ENCODE results near the gene ESYT1. TPM values are rescaled to one million over a fixed set of nuclear protein-coding genes. Genes with fewer than 3 reads are reported as not detected.

The ESYT1 gene
- total RNA-seq, 2 experiments from 2014 or later = 142 to 146 TPM

- peaks cover 35% of the 10 kb centered on the region for H3K4me1 Mint-ChIP-seq (ENCODE audit: low read depth)
- intact Hi-C loops (cut with micrococcal nuclease) = loop anchor here (1.0 to 2.0 kb wide), 2 partner anchors 38 to 143 kb away; partner anchors contain the start of gene MYL6B
These were observed 62.0 kb downstream of the ESYT1 start for GRCh38 chr12:56189918-56190694.

GRCh38 chr12:56190695-56191155, 62.7 kb downstream of the ESYT1 start:
- Mint-ChIP-seq H3K36me3 (peaks cover 11% of the 10 kb centered on the region), H3K4me3 (peak overlapping the region; percentile 86), H3K27ac (peak overlapping the region; percentile 95), H3K9me3 (no peaks in the 10 kb centered on the region), H3K27me3 (no peaks in the 10 kb centered on the region), H3K4me1 (ENCODE audit: low read depth) (peaks cover 34% of the 10 kb centered on the region)
- POLR2A ChIA-PET = interaction anchor here (1.8 to 4.4 kb wide), 5 partner anchors 31 to 72 kb away, joined by 5 to 54 read pairs (median 17); partner anchors contain the start of genes ESYT1, MYL6, RNF41 and RPL41
- intact Hi-C loops (cut with micrococcal nuclease) = no loop called here
- CTCF ChIA-PET = interaction anchor here (1.2 to 6.3 kb wide), 10 partner anchors 15 to 307 kb away, joined by 3 to 168 read pairs (median 11); partner anchors contain the start of genes ESYT1, RNF41, RPL41 and ZC3H10
- DNase-seq = no peak

More at GRCh38 chr12:56189918-56190694, 62.0 kb downstream of the ESYT1 start:
- CTCF ChIA-PET = interaction anchor here (0.7 to 6.3 kb wide), 41 partner anchors 10 to 451 kb away, joined by 3 to 168 read pairs (median 6); partner anchors contain the start of genes ANKRD52, COQ10A, ESYT1 and MYL6
- Mint-ChIP-seq H3K27me3 (no peaks in the 10 kb centered on the region), H3K36me3 (peaks cover 12% of the 10 kb centered on the region), H3K9me3 (no peaks in the 10 kb centered on the region), H3K4me3 (peak overlapping the region; percentile 86), H3K27ac (peak overlapping the region; percentile 95)
- POLR2A ChIA-PET = interaction anchor here (0.6 to 4.4 kb wide), 16 partner anchors 13 to 148 kb away, joined by 3 to 54 read pairs (median 5); partner anchors contain the start of genes CS, ESYT1, IL23A and MYL6
- peak; percentile 91 for DNase-seq

GRCh38 chr12:56192582-56192981, 64.5 kb downstream of the ESYT1 start:
- Mint-ChIP-seq H3K4me1 (ENCODE audit: low read depth) (peaks cover 23% of the 10 kb centered on the region), H3K9me3 (no peaks in the 10 kb centered on the region), H3K36me3 (peaks cover 6% of the 10 kb centered on the region), H3K4me3 (no peak overlapping the region), H3K27ac (no peak overlapping the region), H3K27me3 (no peaks in the 10 kb centered on the region)
- ChIA-PET CTCF (interaction anchor here (0.6 to 6.3 kb wide), 14 partner anchors 14 to 311 kb away, joined by 3 to 168 read pairs (median 4); partner anchors contain the start of genes ESYT1, RNF41, RPL41 and ZC3H10), POLR2A (no interaction called here)
- intact Hi-C loops (cut with micrococcal nuclease) = loop anchor here (2.0 kb wide), 2 partner anchors 74 to 108 kb away; partner anchors contain the start of genes COQ10A and CS
- DNase-seq = no peak

- peak; percentile 81 for DNase-seq
- intact Hi-C loops (cut with micrococcal nuclease) = loop anchor here (1.0 to 2.0 kb wide), 6 partner anchors 31 to 275 kb away; partner anchors contain the start of genes ANKRD52, COQ10A, CS and NABP2
- Mint-ChIP-seq H3K27ac (peak overlapping the region; percentile 58), H3K4me3 (no peak overlapping the region), H3K4me1 (ENCODE audit: low read depth) (peaks cover 17% of the 10 kb centered on the region), H3K27me3 (no peaks in the 10 kb centered on the region), H3K36me3 (peaks cover 5% of the 10 kb centered on the region), H3K9me3 (no peaks in the 10 kb centered on the region)
- POLR2A ChIA-PET = no interaction called here
- CTCF ChIA-PET = interaction anchor here (0.6 to 6.3 kb wide), 8 partner anchors 29 to 311 kb away, joined by 3 to 168 read pairs (median 4); partner anchors contain the start of genes ESYT1, RNF41, RPL41 and ZC3H10
These were observed 65.0 kb downstream of the ESYT1 start for GRCh38 chr12:56193025-56193578.

Other genes with a start within 250 kb of the ESYT1 start
- 10 to 100 TPM; 31.6 to 33.0 TPM for gene PYM1, start 200.4 kb upstream of the ESYT1 start, total RNA-seq
- gene DGKA, start 197.1 kb upstream of the ESYT1 start, total RNA-seq = 100 to 1,000 TPM; 348 to 383 TPM
- 1 to 10 TPM in 1 of 2 experiments, under 1 TPM in 1; 0.94 to 1.5 TPM for gene PMEL, start 162.2 kb upstream of the ESYT1 start, total RNA-seq
- gene CDK2, start 161.4 kb upstream of the ESYT1 start, total RNA-seq = 100 to 1,000 TPM; 121 to 127 TPM
- 10 to 100 TPM; 44.8 to 46.4 TPM for gene RAB5B, start 154.2 kb upstream of the ESYT1 start, total RNA-seq
- gene SUOX, start 131.0 kb upstream of the ESYT1 start, total RNA-seq = 1 to 10 TPM; 2.4 to 2.7 TPM
- 10 to 100 TPM; 14.4 to 15.1 TPM for gene IKZF4, start 107.2 kb upstream of the ESYT1 start, total RNA-seq
- 10 to 100 TPM; 28.1 to 40.7 TPM for gene RPS26, start 86.3 kb upstream of the ESYT1 start, total RNA-seq
- gene ERBB3, start 48.1 kb upstream of the ESYT1 start, total RNA-seq = under 1 TPM; 0.82 to 0.86 TPM
- 100 to 1,000 TPM; 399 to 410 TPM for gene PA2G4, start 23.7 kb upstream of the ESYT1 start, total RNA-seq
- gene RPL41, start 11.6 kb upstream of the ESYT1 start, total RNA-seq = 1,000 to 10,000 TPM; 5,210 to 5,251 TPM
- gene ZC3H10, start 10.0 kb upstream of the ESYT1 start, total RNA-seq = 1 to 10 TPM; 5.1 to 7.2 TPM
- 10 to 100 TPM; 63.8 to 70.8 TPM for gene MYL6B, start 24.3 kb downstream of the ESYT1 start, total RNA-seq
- gene MYL6, start 30.1 kb downstream of the ESYT1 start, total RNA-seq = 1,000 to 10,000 TPM; 1,196 to 1,215 TPM
- gene SMARCC2, start 61.2 kb downstream of the ESYT1 start, total RNA-seq = 100 to 1,000 TPM in 1 of 2 experiments, 10 to 100 TPM in 1; 96.4 to 103 TPM
- gene RNF41, start 93.7 kb downstream of the ESYT1 start, total RNA-seq = 10 to 100 TPM; 28.2 to 31.2 TPM
- 10 to 100 TPM; 62.0 to 62.2 TPM for gene NABP2, start 96.1 kb downstream of the ESYT1 start, total RNA-seq
- gene SLC39A5, start 101.8 kb downstream of the ESYT1 start, total RNA-seq = 1 to 10 TPM in 1 of 2 experiments, under 1 TPM in 1; 0.59 to 1.7 TPM
- gene ANKRD52, start 130.1 kb downstream of the ESYT1 start, total RNA-seq = 10 to 100 TPM; 34.1 to 37.0 TPM
- gene COQ10A, start 138.7 kb downstream of the ESYT1 start, total RNA-seq = 1 to 10 TPM; 6.3 to 7.0 TPM
- gene CS, start 172.1 kb downstream of the ESYT1 start, total RNA-seq = 100 to 1,000 TPM; 304 to 309 TPM
- gene CNPY2, start 187.7 kb downstream of the ESYT1 start, total RNA-seq = 10 to 100 TPM; 74.7 to 91.6 TPM
- gene PAN2, start 205.7 kb downstream of the ESYT1 start, total RNA-seq = 10 to 100 TPM; 49.0 to 51.2 TPM
- 10 to 100 TPM; 47.6 to 48.5 TPM for gene IL23A, start 210.6 kb downstream of the ESYT1 start, total RNA-seq
- gene STAT2, start 231.8 kb downstream of the ESYT1 start, total RNA-seq = 100 to 1,000 TPM; 125 to 139 TPM
- gene APOF, start 234.6 kb downstream of the ESYT1 start, total RNA-seq = not detected

Data from activated CD4-positive, alpha-beta memory T cell treated with anti-CD3 and anti-CD28 coated beads for 36 hours (primary cell).